NCI-H1092 (cell line): ENCODE data around the gene SLAIN2.
"Not testable (repeated sequence)": the region's sequence is repeated elsewhere in the genome, so short reads cannot be mapped to it uniquely, and the experiment has no call there.

ENCODE experiments used
- DNase-seq: peaks from one replicate; lab custom pipeline; 2025; lab: John Stamatoyannopoulos, UW

The SLAIN2 gene

DNA sequence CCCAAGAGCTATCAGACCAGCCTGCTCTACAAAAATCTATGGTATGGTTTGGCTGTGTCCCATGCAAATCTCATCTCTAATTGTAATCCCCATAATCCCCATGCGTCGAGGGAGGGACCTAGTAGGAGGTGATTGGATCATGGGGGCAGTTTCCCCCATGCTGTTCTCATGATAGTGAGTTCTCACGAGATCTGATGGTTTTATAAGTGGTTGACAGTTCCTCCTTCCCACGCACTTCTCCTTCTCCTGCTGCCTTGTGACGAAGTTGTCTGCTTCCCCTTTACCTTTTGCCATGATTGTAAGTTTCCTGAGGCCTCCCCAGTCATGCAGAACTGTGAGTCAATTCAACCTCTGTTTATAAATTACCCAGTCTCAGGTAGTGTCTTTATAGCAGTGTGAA, 99.6 kb downstream of the SLAIN2 start:
- not testable (repeated sequence) for DNase-seq

DNA sequence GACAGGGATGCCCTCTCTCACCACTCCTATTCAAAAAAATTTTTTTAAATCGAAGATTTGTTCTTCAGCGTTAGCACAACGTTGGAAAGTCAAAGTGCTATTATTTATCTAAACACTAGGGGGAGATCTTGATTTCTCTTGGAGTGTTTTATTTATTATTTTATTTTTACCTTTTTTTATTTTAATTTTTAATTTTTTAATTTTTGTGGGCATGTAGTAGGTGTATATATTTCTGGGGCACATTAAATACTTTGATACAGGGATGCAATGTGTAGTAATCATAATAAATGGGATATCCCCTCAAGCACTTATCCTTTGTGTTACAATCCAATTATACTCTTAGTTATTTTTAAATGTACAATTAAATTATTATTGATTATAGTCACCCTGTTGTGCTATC, 104.4 kb downstream of the SLAIN2 start:
- DNase-seq: peak; percentile 1

DNA sequence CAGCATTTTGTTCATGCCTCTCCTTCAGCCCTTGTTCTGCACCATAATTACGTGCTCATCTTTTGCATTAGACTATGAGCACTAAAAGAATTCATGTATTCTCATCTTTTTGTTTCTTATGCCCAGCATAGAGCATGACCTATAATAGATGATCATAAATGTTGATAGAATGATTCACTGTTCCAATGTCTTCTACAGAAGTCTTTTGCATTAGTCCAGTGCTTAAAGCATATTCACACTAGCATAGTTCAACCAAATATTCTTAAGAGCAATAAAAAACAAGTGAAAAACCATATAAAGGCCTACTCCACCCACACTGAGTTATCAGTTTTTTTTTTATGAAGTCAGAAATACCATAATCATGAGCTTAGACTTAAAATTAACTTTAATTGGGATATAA, 105.3 kb downstream of the SLAIN2 start:
- DNase-seq: no peak

DNA sequence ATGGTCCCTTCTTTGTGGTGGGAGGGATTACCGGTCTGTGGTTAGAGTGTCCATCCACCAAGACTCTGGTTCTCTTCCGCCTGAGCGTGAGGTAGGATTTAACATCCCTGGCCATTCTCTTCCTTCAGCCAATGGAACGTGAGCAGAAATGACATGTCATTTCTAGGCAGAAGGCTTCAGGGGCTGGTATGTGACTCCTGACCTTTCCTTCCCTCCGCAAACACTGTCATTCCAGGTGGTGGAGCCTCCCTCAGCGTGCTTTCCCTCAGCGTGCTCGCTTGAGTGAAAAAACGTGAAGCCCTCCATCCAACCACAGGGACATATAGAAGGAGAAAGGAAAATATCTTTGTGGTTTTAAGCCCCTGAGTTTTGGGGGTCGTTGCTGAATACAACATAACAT, 107.8 kb downstream of the SLAIN2 start:
- DNase-seq: no peak

DNA sequence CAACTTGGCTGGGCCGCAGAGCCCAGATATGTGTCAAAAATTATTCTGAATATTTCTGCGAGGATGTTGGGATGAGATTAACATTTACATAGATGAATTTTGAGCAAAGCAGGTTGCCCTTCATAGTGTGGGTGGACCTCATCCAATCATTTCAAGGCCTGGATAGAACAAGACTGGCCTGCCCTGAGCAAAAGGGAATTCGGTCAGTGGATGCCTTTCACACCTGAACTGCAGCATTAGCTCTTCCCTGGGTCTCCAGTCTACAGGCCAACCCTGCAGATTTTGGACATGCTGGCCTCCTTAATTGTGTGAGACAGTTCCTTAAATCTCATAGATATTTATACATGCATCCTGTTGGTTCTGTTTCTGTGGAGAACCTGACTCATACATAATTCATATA, 109.4 kb downstream of the SLAIN2 start:
- DNase-seq: no peak

DNA sequence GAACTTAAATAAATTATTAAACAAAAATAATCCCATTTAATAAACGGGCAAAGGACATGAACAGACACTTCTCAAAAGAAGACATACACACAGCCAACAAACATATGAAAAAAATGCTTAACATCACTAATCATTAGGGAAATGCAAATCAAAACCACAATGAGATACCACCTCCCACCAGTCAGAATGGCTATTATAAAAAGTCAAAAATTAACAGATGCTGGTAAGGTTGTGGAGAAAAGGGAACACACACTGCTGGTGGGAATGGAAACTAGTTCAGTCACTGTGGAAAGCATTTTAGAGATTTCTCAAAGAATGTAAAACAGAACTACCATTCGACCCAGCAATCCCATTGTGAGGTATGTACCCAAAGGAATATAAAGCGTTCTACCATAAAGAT, 110.3 kb downstream of the SLAIN2 start:
- not testable (repeated sequence) for DNase-seq

DNA sequence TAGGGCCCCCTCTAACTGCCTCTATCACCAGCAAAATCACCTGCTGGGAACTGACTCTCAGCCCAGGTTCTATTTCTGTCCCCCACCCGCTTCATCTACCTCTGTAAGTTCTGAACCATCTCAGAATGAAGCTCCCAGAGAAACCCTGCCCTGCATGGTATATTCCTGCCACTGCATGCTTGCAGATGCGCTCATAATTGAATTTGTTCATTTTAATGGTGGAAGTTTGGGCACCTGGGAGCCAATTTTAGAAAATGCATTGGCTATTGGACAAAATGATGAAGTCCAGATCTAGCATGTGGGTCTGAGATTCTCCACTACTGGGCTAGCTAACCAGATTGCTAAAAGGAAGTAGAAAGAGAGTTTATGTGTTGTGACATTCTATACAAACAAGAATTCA, 113.3 kb downstream of the SLAIN2 start:
- DNase-seq: no peak

DNA sequence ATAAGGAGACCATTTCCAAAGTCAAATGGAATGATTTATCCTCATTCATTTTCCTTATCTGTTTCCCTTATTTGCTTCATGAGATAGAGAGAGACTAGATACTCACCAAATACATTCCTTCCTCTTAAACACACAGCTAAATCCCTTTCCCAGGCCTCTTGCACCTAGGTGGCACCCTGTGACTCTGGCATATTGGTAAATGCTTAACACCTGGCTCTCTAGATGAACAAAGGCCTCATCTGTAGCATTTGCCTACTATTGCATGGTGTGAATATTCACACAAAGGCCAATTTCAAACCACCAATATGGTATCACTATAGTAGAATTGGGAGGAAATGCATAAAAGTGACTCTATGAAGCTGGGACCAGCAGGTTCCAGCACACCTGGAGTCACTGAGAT, 119.7 kb downstream of the SLAIN2 start:
- no peak for DNase-seq

DNA sequence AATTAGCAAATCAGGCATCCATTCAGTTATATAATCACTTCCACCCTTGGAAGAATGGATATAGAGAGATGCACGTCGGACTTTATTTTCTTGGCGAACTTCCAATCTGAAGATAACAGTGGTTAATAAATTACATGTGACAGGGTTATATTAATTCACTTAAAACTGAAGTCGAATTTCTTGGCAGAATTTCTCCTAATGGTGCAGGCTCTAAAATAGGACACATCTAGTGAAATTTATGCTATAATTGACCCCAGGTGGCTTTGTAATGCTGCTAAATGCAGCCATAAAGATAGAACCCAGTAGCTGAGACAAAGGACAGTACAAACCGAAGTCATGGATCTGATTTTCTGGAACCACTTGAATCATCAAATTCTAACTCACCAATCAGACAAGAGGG, 121.0 kb downstream of the SLAIN2 start:
- no peak for DNase-seq

DNA sequence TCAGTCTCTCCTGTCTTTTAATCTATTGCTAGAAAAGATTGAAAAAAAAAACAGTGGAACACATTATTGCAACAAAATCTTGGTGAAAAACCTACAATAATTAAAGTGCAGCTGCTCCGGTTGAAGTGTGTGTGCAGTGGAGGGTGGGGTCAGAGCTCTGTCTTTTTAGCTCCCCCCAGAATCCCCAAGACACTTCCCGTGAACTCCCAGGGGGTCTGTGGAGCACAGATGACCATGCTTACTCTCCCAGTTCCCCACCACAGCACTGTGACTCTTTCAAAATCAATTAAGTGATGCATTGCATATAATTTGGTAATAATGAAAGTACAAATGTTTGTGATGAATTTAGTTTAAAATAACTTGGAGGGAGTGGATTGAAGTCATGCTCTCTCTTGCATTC, 126.1 kb downstream of the SLAIN2 start:
- no peak for DNase-seq

DNA sequence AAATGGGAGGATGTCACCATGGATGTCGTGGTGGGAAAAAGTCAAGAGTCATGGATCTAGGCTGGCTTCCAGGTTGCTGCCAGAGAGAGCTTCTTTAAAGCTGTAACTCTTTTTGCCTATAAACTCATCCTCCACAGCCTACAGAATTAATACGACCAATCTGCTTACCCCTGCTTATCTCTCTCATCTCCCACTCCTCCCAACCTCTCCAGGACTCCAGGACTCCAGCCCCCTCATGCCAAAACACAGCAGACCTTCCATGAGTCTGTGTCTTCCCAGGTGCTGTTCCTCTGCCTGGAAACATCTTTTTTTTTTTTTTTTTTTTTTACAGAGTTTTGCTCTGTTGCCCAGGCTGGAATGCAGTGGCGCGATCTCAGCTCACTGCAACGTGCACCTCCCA, 126.6 kb downstream of the SLAIN2 start:
- no peak for DNase-seq

DNA sequence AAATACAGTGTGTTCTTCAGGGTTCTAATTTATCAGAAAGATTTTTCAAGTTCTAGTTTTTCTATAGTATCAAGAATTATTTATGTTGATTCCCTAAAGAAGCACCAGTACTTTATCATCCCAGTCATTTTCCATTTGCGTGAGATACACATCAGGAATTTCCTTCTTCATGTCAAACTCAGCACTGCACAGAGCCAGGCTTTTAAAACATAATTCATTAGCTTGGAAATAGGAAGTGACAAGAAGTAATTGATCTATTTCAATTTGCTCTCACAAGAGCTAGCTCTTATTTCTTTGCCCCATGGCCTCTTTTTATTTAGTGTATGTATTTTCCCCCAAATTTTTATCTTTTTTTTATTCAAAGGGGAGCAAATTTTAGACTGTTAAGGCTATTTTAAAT, 128.8 kb downstream of the SLAIN2 start:
- no peak for DNase-seq

DNA sequence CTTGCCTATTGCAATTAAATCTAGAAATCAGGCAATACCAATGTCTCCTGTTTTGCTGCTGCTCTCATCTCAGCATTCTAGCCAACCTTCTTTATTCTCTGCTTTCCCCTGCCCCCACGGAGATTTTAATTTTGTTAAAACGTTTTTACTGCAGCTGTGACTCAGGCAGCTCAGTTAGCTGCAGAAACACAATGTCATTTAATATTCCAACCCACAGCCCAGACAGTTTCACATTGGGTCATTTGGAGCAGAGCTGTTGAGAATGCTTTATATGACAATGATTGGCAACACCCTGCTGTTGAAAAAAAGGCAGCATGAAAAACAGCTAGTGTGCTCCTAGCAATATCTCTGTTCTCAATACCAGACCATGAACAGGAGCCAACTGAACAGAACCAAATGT, 129.2 kb downstream of the SLAIN2 start:
- no peak for DNase-seq

DNA sequence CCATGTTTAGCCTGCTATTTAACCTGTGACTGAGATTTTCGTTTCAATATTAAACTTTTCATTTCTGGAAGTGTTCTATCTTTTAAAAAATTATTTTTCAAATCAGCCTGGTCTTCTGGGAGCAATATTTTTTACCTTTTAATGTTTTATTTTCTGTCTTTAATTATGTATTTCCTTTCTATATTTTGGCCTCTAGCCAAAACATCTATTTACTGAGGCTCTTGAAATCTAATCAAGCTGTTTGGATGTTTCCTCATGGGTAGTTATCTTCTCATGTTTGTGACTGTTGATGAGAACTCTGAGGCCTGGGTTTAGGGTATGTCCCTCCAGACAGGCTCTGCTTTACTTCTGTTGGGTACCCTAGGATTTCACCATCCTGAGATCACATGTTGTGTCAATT, 131.5 kb downstream of the SLAIN2 start:
- DNase-seq: no peak

DNA sequence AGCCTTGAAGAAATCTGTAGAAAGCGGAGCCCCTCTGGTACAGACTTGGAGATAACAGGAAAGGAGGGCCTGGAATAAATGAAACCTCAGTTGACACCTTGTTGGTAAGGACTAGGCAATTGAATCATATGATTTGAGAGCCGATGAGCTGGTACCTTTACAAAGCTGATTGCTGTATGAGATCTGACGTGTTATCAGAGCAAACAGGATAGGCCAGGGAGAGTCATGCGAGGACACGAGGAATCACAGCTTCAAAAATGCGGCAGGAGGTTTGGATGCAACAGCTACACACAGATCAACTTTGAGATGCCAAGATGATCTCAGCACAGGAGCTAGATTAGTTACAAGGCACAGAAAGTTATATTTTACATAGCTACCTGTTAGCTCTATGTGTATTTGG, 134.4 kb downstream of the SLAIN2 start:
- DNase-seq: no peak
